PC-9 (cell line): ENCODE measurements around the gene MSI2. TPM values are rescaled to one million over a fixed set of nuclear protein-coding genes. Genes with fewer than 3 reads are reported as not detected.

Experiments
- BruUV-seq: library from RNA; stranded (reverse); fragments of 400-500 nt; replicated peaks from 2 replicates; lab custom pipeline; 2021; lab: Mats Ljungman, UMichigan
- CTCF ChIA-PET: fragments of 300-600 bp; sonication (Branson Sonifier 250); formaldehyde crosslinking; loops from one replicate; lab custom pipeline; 2022; ENCODE audit warnings: antibody characterized with exemption; lab: Charles Lee
- POLR2A ChIA-PET: fragments of 300-600 bp; sonication (Branson Sonifier 250); formaldehyde crosslinking; loops from one replicate; lab custom pipeline; 2022; ENCODE audit warnings: antibody characterized with exemption; ENCODE audit not compliant: unreplicated experiment; lab: Charles Lee
- DNase-seq, 2 experiments: peaks; one replicate each; pipeline versions ENCODE4 v3.0.0 to v3.0.0-alpha.2; 2015 to 2022; ENCODE audit warnings: mixed read lengths in 1 of 2
- H2AFZ ChIP-seq: fragments of 200-600 bp; sonication (generic); 2 replicates; pipeline ENCODE4 v1.8.1; 2017; ENCODE audit warnings: antibody characterized with exemption
- H3F3A ChIP-seq: fragments of 200-600 bp; sonication (generic); 2 replicates; pipeline ENCODE4 v1.8.1; 2017; ENCODE audit warnings: antibody characterized with exemption, mild to moderate bottlenecking, low read depth; ENCODE audit not compliant: insufficient read depth
- H3K27ac ChIP-seq: fragments of 200-600 bp; sonication (generic); 2 replicates; pipeline ENCODE4 v1.6.1; 2016; ENCODE audit warnings: mixed run types
- H3K27me3 ChIP-seq: fragments of 200-600 bp; sonication (generic); 2 replicates; pipeline ENCODE4 v1.6.1; 2016; ENCODE audit warnings: low read depth, mixed run types; ENCODE audit not compliant: insufficient read depth
- H3K36me3 ChIP-seq: fragments of 200-600 bp; sonication (generic); 2 replicates; pipeline ENCODE4 v1.6.1; 2016; ENCODE audit warnings: low read depth, mixed run types
- H3K4me1 ChIP-seq: fragments of 200-600 bp; sonication (generic); replicated peaks from 2 replicates; pipeline ENCODE4 v1.6.1; 2016; ENCODE audit warnings: mixed run types; ENCODE audit not compliant: insufficient read depth
- H3K4me2 ChIP-seq: fragments of 200-600 bp; sonication (generic); 2 replicates; pipeline ENCODE4 v1.6.1; 2017; ENCODE audit warnings: mixed run types
- H3K4me3 ChIP-seq: fragments of 200-600 bp; sonication (generic); 2 replicates; pipeline ENCODE4 v1.6.1; 2016; ENCODE audit warnings: mixed run types
- H3K79me2 ChIP-seq: fragments of 200-600 bp; sonication (generic); 2 replicates; pipeline ENCODE4 v1.6.1; 2017; ENCODE audit warnings: low read depth, mixed run types
- H3K9me2 ChIP-seq: fragments of 200-600 bp; sonication (generic); 2 replicates; pipeline ENCODE4 v1.8.1; 2017; ENCODE audit warnings: mild to moderate bottlenecking; ENCODE audit not compliant: insufficient read depth
- H3K9me3 ChIP-seq: fragments of 200-600 bp; sonication (generic); 2 replicates; pipeline ENCODE4 v1.8.1; 2016; ENCODE audit warnings: low read depth; ENCODE audit not compliant: insufficient read depth
- H4K20me1 ChIP-seq: fragments of 200-600 bp; sonication (generic); 2 replicates; pipeline ENCODE4 v1.8.1; 2017; ENCODE audit not compliant: insufficient read depth
- EZH2 ChIP-seq: fragments of 200-600 bp; sonication (generic); IDR thresholded peaks from 2 replicates; pipeline ENCODE4 v1.8.0; 2017; ENCODE audit warnings: antibody characterized with exemption, low read depth
- intact Hi-C: fragments of 100-400 bp; cut with micrococcal nuclease; formaldehyde crosslinking; loops from one replicate; pipeline ENCODE4 v1.10.0; 2022; ENCODE audit not compliant: unreplicated experiment
- total RNA-seq: library from RNA; stranded (reverse); gene quantifications from 2 replicates; pipeline ENCODE4 v1.2.3, GENCODE V29; 2021
- TF ChIP-seq, protein P1 (sequence below): fragments of 200-600 bp; sonication (generic); conservative IDR thresholded peaks from 2 replicates; pipeline ENCODE4 v1.6.1; 2017; ENCODE audit warnings: mixed run types, antibody characterized with exemption, mild to moderate bottlenecking, moderate library complexity

MSI2 gene
- total RNA-seq, 1 experiment from 2014 or later, result 15.7 TPM

DNA sequence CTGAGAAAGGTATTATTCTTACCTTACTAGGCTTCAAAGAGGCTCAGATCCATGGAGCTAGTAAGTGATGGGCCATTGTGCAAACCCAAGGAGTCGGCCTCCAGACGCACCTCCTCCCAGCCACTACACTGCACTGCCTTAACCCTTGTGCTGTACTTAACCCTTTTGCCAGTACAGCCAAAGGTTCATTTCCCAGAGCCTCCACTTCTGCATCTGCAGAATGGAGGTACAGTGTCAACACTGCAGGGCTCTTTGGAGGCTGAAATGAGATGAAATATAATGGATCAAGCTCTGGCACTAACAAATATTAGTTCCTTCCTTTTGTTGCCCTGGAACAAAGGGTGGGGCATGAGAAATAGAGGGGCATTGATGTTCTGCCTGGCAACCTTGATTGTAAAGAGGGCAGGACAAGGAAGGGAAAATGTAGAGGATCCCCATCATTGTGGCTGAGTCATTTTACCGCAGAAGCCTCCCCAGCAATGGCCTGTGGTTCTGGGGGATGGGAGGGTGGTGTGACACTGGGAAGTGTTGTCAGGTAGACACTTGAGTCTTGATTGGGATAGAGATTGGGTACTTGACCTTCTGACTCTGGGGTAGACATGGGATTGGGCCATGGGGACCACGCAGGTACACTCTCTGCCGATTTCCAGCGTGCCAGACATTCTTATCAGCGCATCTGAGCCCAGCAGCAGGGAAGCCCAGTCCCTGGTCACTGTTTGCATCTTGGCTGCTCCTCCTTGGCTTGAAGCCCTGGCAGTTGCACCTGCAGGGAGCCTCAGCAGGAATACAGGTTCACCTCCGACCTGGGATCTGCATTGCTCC is 84.0 kb downstream of the MSI2 start:
- CTCF ChIA-PET, result no interaction called here
- Histone ChIP-seq H3K79me2 (no peaks in the 10 kb centered on the region), H3K4me2 (no peak overlapping the region), H2AFZ (no peak overlapping the region), H4K20me1 (no peaks in the 10 kb centered on the region; the same call in 1 of the 2 replicates), H3K36me3 (no peaks in the 10 kb centered on the region), H3K27ac (no peak overlapping the region), H3K4me3 (no peak overlapping the region), H3K4me1 (no peaks in the 10 kb centered on the region), H3K27me3 (peaks cover 29% of the 10 kb centered on the region), H3F3A (no peaks in the 10 kb centered on the region), H3K9me3 (no peaks in the 10 kb centered on the region), H3K9me2 (no peaks in the 10 kb centered on the region)
- POLR2A ChIA-PET, result no interaction called here
- DNase-seq, result no peak
- TF ChIP-seq EZH2, result no peak
- TF ChIP-seq, protein P1, sequence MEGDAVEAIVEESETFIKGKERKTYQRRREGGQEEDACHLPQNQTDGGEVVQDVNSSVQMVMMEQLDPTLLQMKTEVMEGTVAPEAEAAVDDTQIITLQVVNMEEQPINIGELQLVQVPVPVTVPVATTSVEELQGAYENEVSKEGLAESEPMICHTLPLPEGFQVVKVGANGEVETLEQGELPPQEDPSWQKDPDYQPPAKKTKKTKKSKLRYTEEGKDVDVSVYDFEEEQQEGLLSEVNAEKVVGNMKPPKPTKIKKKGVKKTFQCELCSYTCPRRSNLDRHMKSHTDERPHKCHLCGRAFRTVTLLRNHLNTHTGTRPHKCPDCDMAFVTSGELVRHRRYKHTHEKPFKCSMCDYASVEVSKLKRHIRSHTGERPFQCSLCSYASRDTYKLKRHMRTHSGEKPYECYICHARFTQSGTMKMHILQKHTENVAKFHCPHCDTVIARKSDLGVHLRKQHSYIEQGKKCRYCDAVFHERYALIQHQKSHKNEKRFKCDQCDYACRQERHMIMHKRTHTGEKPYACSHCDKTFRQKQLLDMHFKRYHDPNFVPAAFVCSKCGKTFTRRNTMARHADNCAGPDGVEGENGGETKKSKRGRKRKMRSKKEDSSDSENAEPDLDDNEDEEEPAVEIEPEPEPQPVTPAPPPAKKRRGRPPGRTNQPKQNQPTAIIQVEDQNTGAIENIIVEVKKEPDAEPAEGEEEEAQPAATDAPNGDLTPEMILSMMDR, result no peak
- intact Hi-C loops, result no loop called here
- no TSS peak for BruUV-seq

DNA sequence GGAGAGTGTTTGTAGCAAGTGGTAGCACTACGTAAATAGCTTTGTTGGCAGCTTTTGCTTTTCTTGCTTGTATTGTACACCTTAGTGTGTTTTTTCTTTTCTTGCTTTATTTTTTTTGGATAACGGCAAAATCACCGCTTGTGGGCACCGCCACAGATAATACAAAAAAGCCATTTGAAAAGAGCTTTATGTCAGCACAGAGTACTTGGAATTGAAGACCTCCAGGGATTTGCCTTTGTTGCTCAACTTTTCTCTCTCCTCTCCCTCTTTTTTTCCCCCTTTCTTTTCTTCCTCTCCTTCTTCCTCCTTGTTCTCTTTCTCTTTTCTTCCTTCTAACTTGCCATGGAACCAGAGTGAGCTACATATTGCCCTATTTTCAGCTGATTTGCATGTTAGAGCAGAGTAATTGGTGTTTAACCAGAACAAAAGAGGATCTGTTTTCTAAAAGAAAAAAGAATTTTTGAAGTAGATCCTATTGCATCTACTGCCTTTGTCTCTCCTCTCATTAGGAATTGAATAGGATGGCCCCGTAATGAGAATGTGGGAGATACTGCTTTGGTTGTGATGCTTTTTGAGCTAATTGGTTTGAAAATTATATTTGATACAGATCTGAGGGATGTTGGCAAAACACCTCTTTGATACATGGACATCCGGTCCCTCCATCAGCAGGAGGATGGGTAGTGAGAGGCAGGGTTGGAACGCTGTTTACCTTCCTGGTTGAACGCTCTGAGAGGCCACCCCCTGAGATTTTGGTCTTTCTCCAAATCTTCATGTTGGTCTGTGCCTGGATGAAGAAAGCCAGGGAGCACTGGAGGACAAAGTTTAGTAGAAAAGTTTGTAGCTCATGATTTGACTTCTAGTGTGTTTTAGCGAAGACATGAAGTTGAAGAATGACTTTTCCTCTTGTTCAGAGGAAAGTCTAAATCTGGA is 85.6 kb downstream of the MSI2 start:
- BruUV-seq, result no TSS peak

More for the DNA sequence above, 85.6 kb downstream of the MSI2 start:
- ChIA-PET CTCF (no interaction called here), POLR2A (interaction anchor here (0.6 kb wide), 1 partner anchor 1043 kb away, joined by 5 read pairs; no protein-coding TSS in a partner anchor)
- H3K4me2 ChIP-seq, result no peak overlapping the region
- no peaks in the 10 kb centered on the region for H3K9me2 ChIP-seq
- no peaks in the 10 kb centered on the region for H3K9me3 ChIP-seq
- intact Hi-C loops, result no loop called here
- no peak overlapping the region for H3K27ac ChIP-seq
- no peaks in the 10 kb centered on the region for H3K79me2 ChIP-seq
- H3K4me3 ChIP-seq, result no peak overlapping the region
- TF ChIP-seq, protein P1, result no peak
- TF ChIP-seq EZH2, result no peak
- H3F3A ChIP-seq, result no peaks in the 10 kb centered on the region
- no peaks in the 10 kb centered on the region; the same call in 1 of the 2 replicates for H4K20me1 ChIP-seq
- no peaks in the 10 kb centered on the region for H3K4me1 ChIP-seq
- H3K36me3 ChIP-seq, result no peaks in the 10 kb centered on the region
- H3K27me3 ChIP-seq, result peaks cover 28% of the 10 kb centered on the region
- DNase-seq, result no peak
- no peak overlapping the region for H2AFZ ChIP-seq
